Measurements from ENCODE around the gene TMX3.

The TMX3 gene

DNA sequence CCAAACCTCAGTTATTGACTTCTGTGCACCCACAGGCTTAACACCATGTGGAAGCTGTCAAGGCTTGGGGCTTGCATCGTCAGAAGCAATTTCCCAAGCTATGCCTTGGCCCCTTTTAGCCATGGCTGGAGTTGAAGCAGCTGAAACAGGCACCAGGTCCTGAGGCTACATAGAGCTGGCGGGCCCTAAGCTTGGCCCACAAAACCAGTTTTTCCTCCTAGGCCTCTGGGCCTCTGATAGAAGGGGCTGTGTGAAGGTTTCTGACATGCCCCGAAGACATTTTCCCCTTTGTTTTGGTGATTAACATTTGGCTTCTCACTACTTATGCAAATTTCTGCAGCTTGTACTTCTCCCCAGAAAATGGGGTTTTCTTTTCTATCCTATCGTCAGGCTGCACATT, 9.1 kb upstream of the TMX3 start:
- Histone ChIP-seq H3K9me3 (ENCODE audit: control insufficient read depth, low read length) (no peaks in the 10 kb centered on the region), H3K9ac (no peak overlapping the region), H3K4me1 (no peaks in the 10 kb centered on the region), H2AFZ (no peak overlapping the region), H3K27ac (no peak overlapping the region), H3K36me3 (ENCODE audit: control insufficient read depth, insufficient read depth, low read length) (no peaks in the 10 kb centered on the region), H3K4me3 (ENCODE audit: low read depth, low read length) (no peak overlapping the region), H3K27me3 (ENCODE audit: control insufficient read depth, insufficient read depth, low read length) (no peaks in the 10 kb centered on the region), H3K4me2 (ENCODE audit: low read length) (no peak overlapping the region), H3K79me2 (no peaks in the 10 kb centered on the region)
- TF ChIP-seq, protein P1, sequence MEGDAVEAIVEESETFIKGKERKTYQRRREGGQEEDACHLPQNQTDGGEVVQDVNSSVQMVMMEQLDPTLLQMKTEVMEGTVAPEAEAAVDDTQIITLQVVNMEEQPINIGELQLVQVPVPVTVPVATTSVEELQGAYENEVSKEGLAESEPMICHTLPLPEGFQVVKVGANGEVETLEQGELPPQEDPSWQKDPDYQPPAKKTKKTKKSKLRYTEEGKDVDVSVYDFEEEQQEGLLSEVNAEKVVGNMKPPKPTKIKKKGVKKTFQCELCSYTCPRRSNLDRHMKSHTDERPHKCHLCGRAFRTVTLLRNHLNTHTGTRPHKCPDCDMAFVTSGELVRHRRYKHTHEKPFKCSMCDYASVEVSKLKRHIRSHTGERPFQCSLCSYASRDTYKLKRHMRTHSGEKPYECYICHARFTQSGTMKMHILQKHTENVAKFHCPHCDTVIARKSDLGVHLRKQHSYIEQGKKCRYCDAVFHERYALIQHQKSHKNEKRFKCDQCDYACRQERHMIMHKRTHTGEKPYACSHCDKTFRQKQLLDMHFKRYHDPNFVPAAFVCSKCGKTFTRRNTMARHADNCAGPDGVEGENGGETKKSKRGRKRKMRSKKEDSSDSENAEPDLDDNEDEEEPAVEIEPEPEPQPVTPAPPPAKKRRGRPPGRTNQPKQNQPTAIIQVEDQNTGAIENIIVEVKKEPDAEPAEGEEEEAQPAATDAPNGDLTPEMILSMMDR (IDR thresholded peaks at IDR 0.05), result no peak

DNA sequence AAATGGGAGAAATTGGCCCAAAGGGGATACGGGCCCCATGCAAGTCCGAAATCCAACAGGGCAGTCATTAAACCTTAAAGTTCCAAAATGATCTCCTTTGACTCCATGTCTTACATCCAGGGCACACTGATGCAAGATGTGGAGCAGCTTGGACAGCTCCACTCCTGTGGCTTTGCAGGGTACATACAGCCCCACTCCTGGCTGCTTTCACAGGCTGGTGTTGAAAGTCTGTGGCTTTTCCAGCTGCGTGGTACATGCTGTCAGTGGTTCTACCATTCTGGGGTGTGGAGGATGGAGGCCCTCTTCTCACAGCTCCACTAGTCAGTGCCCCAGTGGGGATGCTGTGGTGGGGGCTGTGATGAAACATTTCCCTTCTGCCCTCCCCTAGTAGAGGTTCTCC, 8.6 kb upstream of the TMX3 start:
- Histone ChIP-seq H2AFZ (no peak overlapping the region), H3K27me3 (ENCODE audit: control insufficient read depth, insufficient read depth, low read length) (no peaks in the 10 kb centered on the region), H3K79me2 (no peaks in the 10 kb centered on the region), H3K9ac (no peak overlapping the region), H3K4me3 (ENCODE audit: low read depth, low read length) (no peak overlapping the region), H3K4me2 (ENCODE audit: low read length) (no peak overlapping the region), H3K9me3 (ENCODE audit: control insufficient read depth, low read length) (no peaks in the 10 kb centered on the region), H3K27ac (no peak overlapping the region), H3K36me3 (ENCODE audit: control insufficient read depth, insufficient read depth, low read length) (no peaks in the 10 kb centered on the region), H3K4me1 (no peaks in the 10 kb centered on the region)
- TF ChIP-seq, protein P1 (IDR thresholded peaks at IDR 0.05), result no peak

DNA sequence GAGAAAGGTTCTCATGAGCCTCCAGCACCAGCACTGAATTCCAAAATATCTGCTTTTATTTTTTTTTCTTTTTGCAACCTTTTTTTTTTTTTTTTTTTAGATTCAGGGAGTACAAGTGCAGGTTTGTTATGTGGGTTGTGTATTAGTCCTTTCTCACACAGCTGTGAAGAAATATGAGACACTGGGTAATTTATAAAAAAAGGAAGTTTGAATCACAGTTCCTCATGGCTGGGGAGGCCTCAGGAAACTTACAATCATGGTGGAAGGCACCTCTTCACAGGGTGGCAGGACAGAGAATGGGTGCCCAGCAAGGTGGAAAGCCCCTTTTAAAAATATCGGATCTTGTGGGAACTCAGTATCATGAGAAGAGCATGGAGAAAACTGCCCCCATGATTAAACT, 7.9 kb upstream of the TMX3 start:
- Histone ChIP-seq H3K9me3 (ENCODE audit: control insufficient read depth, low read length) (no peaks in the 10 kb centered on the region), H3K9ac (no peak overlapping the region), H3K4me2 (ENCODE audit: low read length) (no peak overlapping the region), H3K27me3 (ENCODE audit: control insufficient read depth, insufficient read depth, low read length) (no peaks in the 10 kb centered on the region), H3K36me3 (ENCODE audit: control insufficient read depth, insufficient read depth, low read length) (no peaks in the 10 kb centered on the region), H3K4me3 (ENCODE audit: low read depth, low read length) (no peak overlapping the region), H3K4me1 (no peaks in the 10 kb centered on the region), H3K79me2 (no peaks in the 10 kb centered on the region), H2AFZ (no peak overlapping the region), H3K27ac (no peak overlapping the region)
- TF ChIP-seq, protein P1 (IDR thresholded peaks at IDR 0.05), result no peak

DNA sequence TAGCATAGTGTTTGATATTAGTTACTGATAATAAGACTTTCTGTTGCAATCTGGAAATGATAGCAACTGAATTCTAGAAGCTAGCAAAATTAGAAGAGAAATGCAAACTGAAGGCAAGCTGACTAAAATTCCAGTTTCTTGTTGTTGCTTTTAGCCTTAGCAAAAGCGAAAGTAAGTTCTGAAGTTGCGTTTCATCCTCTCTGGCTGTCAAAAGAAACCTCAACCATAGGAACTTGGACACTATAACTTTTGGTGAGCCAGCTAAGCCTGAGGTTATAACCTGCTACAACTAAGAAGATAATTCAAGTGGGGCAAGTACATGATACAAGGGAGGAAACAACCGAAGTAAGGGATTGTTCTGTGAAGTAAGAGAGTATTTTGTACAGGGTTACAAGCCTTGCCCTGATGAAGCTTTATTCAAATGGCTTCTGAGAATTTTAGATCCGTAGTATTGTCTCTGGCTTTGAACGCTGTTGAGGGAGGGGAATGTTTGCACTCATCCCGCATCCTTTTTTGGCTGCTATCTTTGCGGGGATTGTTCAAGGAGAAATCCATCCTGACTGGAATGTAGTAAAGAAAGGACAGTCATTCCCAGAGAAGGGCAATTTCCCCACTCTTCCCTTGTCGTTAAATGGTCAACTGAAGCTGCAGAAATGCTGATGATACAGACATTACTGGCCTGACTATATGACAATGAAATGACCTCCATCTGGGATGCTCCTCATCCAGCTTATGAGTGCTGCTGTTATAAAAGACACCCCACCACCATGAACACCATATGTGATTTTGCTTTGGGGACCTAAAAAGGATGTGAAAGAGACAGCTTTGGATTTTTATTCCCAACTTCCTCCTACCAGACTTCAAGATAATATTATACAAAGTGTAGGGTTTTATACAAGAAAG, 7.0 kb upstream of the TMX3 start:
- no peaks in the 10 kb centered on the region for H3K36me3 ChIP-seq (ENCODE audit: control insufficient read depth, insufficient read depth, low read length)
- H3K4me2 ChIP-seq (ENCODE audit: low read length), result peak overlapping the region; percentile 6
- H3K9ac ChIP-seq, result no peak overlapping the region
- H3K4me1 ChIP-seq, result no peaks in the 10 kb centered on the region
- H3K4me3 ChIP-seq (ENCODE audit: low read depth, low read length), result no peak overlapping the region
- H3K79me2 ChIP-seq, result no peaks in the 10 kb centered on the region
- no peak overlapping the region for H3K27ac ChIP-seq
- no peaks in the 10 kb centered on the region for H3K27me3 ChIP-seq (ENCODE audit: control insufficient read depth, insufficient read depth, low read length)
- TF ChIP-seq, protein P1 (IDR thresholded peaks at IDR 0.05), result no peak
- no peaks in the 10 kb centered on the region for H3K9me3 ChIP-seq (ENCODE audit: control insufficient read depth, low read length)
- no peak overlapping the region for H2AFZ ChIP-seq

DNA sequence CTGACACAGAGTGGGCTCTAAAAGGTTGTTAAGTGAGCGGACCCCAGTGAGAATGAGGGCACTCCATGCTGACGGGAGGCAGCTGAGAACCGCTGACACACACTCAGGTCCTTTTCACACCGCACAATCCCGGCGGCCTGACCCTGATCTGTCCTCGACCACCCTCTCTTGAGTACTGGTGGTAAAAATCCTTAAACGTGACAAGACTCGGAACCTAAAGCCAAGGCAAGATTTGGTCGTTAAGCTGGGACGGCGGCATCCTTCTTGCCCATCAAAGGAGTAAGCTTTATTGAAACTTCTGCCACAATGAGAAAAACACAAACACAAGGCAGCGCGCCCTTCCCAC, 569 bp downstream of the TMX3 start:
- H3K27me3 ChIP-seq (ENCODE audit: control insufficient read depth, insufficient read depth, low read length), result no peaks in the 10 kb centered on the region

More for the DNA sequence above, 569 bp downstream of the TMX3 start:
- H3K36me3 ChIP-seq (ENCODE audit: control insufficient read depth, insufficient read depth, low read length), result no peaks in the 10 kb centered on the region
- no peaks in the 10 kb centered on the region for H3K4me1 ChIP-seq
- H3K27ac ChIP-seq, result peak overlapping the region; percentile 66
- H3K4me2 ChIP-seq (ENCODE audit: low read length), result peak overlapping the region; percentile 91
- peak overlapping the region; percentile 86 for H3K4me3 ChIP-seq (ENCODE audit: low read depth, low read length)
- no peaks in the 10 kb centered on the region for H3K79me2 ChIP-seq
- TF ChIP-seq, protein P1 (IDR thresholded peaks at IDR 0.05), result no peak
- H2AFZ ChIP-seq, result peak overlapping the region; percentile 96
- peak overlapping the region; percentile 48 for H3K9ac ChIP-seq
- H3K9me3 ChIP-seq (ENCODE audit: control insufficient read depth, low read length), result no peaks in the 10 kb centered on the region
